Peyer's patch (tissue), 4 donors: ENCODE data around the gene FAU. TPM values are rescaled to one million over a fixed set of nuclear protein-coding genes. Genes with fewer than 3 reads are reported as not detected.

ENCODE experiments used
- DNase-seq, 3 donors: peaks; one replicate each; pipeline ENCODE4 v3.0.0-alpha.2; 2017 to 2019
- H3K27ac ChIP-seq, 4 donors: fragments of 200-600 bp; sonication (generic); one replicate each; pipeline ENCODE4 v1.5.1; 2016 to 2019
- H3K27me3 ChIP-seq, 2 donors: fragments of 200-600 bp; sonication (generic); one replicate each; pipeline ENCODE4 v1.5.1; 2019
- H3K36me3 ChIP-seq, 3 donors: fragments of 200-600 bp; sonication (generic); one replicate each; pipeline ENCODE4 v1.5.1; 2016 to 2019
- H3K4me1 ChIP-seq, 4 donors: fragments of 200-600 bp; sonication (generic); one replicate each; pipeline ENCODE4 v1.5.1; 2016 to 2019
- H3K4me3 ChIP-seq, 4 donors: fragments of 200-600 bp; sonication (generic); 1 replicate in 3 of 4; 2 replicates in 1 of 4; pipeline ENCODE4 v1.5.1; 2016 to 2019; ENCODE audit warnings: mild to moderate bottlenecking in 1 of 4
- H3K9me3 ChIP-seq, 4 donors: fragments of 200-600 bp; sonication (generic); one replicate each; pipeline ENCODE4 v1.5.1; 2016 to 2019; ENCODE audit warnings: mild to moderate bottlenecking in 1 of 4
- CTCF ChIP-seq, 6 experiments: fragments of 450-650 bp in 4 of 6; fragments of 200-600 bp in 2 of 6; sonication (generic) in 1 of 6; IDR thresholded peaks; one replicate each; pipeline ENCODE4 v1.5.1; 2017 to 2019; ENCODE audit warnings: antibody characterized with exemption in 6 of 6, mild to moderate bottlenecking in 3 of 6, moderate library complexity in 1 of 6
- POLR2A ChIP-seq, 2 donors: fragments of 450-650 bp; IDR thresholded peaks; one replicate each; pipeline ENCODE4 v1.5.1; 2017; ENCODE audit warnings: antibody characterized with exemption in 2 of 2, mild to moderate bottlenecking in 2 of 2, moderate library complexity in 2 of 2
- total RNA-seq, 4 donors: library from RNA; depleted of rRNA; stranded (reverse); fragments of >200 nt; gene quantifications; one replicate each; pipeline ENCODE4 v1.1.0, GENCODE V29; 2016

FAU gene
- total RNA-seq, 4 donors from 2014 or later: 412 to 714 (median 579) TPM

GRCh38 chr11:65165410-65166317, 43.7 kb upstream of the FAU start:
- TF ChIP-seq CTCF (IDR thresholded peaks at IDR 0.05) (no peak), POLR2A (IDR thresholded peaks at IDR 0.05) (no peak)
- H3K36me3 ChIP-seq: no peaks in the 10 kb centered on the region
- DNase-seq: peak in 2 of 3 donors; percentile 49 to 68

GRCh38 chr11:65163684-65164083, 41.8 kb upstream of the FAU start:
- H3K9me3 ChIP-seq: no peaks in the 10 kb centered on the region
- TF ChIP-seq POLR2A (IDR thresholded peaks at IDR 0.05) (no peak), CTCF (IDR thresholded peaks at IDR 0.05) (no peak)
- DNase-seq: no peak
- H3K4me1 ChIP-seq: no peaks in the 10 kb centered on the region
- no peak overlapping the region for H3K4me3 ChIP-seq
- H3K36me3 ChIP-seq: no peaks in the 10 kb centered on the region
- no peaks in the 10 kb centered on the region for H3K27me3 ChIP-seq
- H3K27ac ChIP-seq: no peak overlapping the region

More at GRCh38 chr11:65165410-65166317, 43.7 kb upstream of the FAU start:
- H3K27me3 ChIP-seq: no peaks in the 10 kb centered on the region
- peak overlapping the region in 1 of 4 donors; percentile 33 for H3K27ac ChIP-seq
- H3K4me1 ChIP-seq: no peaks in the 10 kb centered on the region
- H3K4me3 ChIP-seq: peak overlapping the region in 3 of 4 donors; percentile 1 to 42 (median 32)
- H3K9me3 ChIP-seq: no peaks in the 10 kb centered on the region

GRCh38 chr11:65160643-65161042, 38.7 kb upstream of the FAU start:
- H3K4me1 ChIP-seq: no peaks in the 10 kb centered on the region
- no peak overlapping the region for H3K4me3 ChIP-seq
- no peaks in the 10 kb centered on the region for H3K27me3 ChIP-seq
- DNase-seq: no peak
- no peaks in the 10 kb centered on the region for H3K36me3 ChIP-seq
- H3K9me3 ChIP-seq: no peaks in the 10 kb centered on the region
- H3K27ac ChIP-seq: no peak overlapping the region
- no peak for TF ChIP-seq POLR2A (IDR thresholded peaks at IDR 0.05)

- H3K4me1 ChIP-seq: no peaks in the 10 kb centered on the region
- H3K36me3 ChIP-seq: no peaks in the 10 kb centered on the region
Observed at GRCh38 chr11:65159012-65159411, 37.1 kb upstream of the FAU start.

GRCh38 chr11:65157336-65157735, 35.4 kb upstream of the FAU start:
- Histone ChIP-seq H3K27me3 (no peaks in the 10 kb centered on the region), H3K9me3 (no peaks in the 10 kb centered on the region), H3K36me3 (no peaks in the 10 kb centered on the region), H3K4me1 (no peaks in the 10 kb centered on the region), H3K4me3 (no peak overlapping the region), H3K27ac (no peak overlapping the region)
- no peak for TF ChIP-seq POLR2A (IDR thresholded peaks at IDR 0.05)
- TF ChIP-seq CTCF (IDR thresholded peaks at IDR 0.05): no peak
- no peak for DNase-seq

More at GRCh38 chr11:65159012-65159411, 37.1 kb upstream of the FAU start:
- DNase-seq: no peak
- Histone ChIP-seq H3K9me3 (no peaks in the 10 kb centered on the region), H3K27me3 (no peaks in the 10 kb centered on the region), H3K27ac (no peak overlapping the region), H3K4me3 (no peak overlapping the region)
- TF ChIP-seq POLR2A (IDR thresholded peaks at IDR 0.05) (no peak), CTCF (IDR thresholded peaks at IDR 0.05) (no peak)

- H3K36me3 ChIP-seq: no peaks in the 10 kb centered on the region
- H3K27ac ChIP-seq: no peak overlapping the region
- H3K27me3 ChIP-seq: no peaks in the 10 kb centered on the region
- no peak for DNase-seq
- TF ChIP-seq CTCF (IDR thresholded peaks at IDR 0.05) (no peak), POLR2A (IDR thresholded peaks at IDR 0.05) (no peak)
- H3K4me1 ChIP-seq: no peaks in the 10 kb centered on the region
- no peaks in the 10 kb centered on the region for H3K9me3 ChIP-seq
- no peak overlapping the region for H3K4me3 ChIP-seq
Observed at GRCh38 chr11:65156926-65157325, 35.0 kb upstream of the FAU start.
